Islet of Langerhans (tissue), 1 donor: Measurements from ENCODE around the gene CACNA1A.

Experiments used
- FAIRE-seq: peaks from one replicate; lab custom pipeline; 2011; peaks lifted over from hg19 to GRCh38; lab: Jason Lieb, UNC

The CACNA1A gene

GRCh38 chr19:13163609-13164342 lies 342.5 kb downstream of the CACNA1A start:
- FAIRE-seq = no peak

- no peak for FAIRE-seq
These were observed 343.3 kb downstream of the CACNA1A start for GRCh38 chr19:13162724-13163608.

DNA sequence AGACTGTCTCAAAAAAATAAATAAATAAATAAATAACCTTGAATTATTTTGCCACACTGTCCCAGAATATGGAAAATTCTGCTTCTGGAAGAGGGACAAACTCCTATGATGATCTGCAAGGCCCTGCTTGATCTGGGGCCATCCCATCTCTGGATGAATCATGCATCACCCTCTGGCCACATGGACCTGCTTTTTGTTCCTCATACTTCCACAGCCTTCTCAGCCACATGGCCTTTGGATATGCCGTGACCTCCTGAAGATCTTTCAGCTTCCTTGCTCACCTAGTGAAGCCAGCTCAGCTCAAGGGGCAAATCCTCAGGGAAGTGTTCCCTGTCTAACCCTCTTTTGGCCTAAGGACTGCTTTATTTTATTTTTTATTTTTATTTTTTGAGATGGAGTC lies 345.7 kb downstream of the CACNA1A start:
- no peak for FAIRE-seq

DNA sequence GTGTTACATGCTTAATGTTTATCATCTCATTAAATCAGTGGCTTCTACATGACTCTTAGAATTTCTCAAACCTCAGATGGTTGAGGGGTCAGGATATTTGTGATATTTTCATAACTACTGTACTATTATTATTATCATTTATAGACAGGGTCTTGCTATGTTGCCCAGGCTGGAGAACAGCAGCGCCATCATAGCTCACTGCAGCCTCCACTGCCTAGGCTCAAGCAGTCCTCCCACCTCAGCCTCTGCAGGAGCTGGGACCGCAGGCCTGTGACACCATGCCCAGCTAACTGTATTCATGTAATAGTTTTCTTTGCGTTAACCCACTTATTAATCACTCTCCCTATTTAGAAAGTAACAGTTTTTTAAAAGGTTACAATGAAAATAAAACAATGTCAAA lies 346.6 kb downstream of the CACNA1A start:
- no peak for FAIRE-seq
